HG03378 (cell line): ENCODE measurements around the gene VPS11.

ENCODE experiments used
- ATAC-seq: cut with Tn5 transposase; IDR thresholded peaks from one replicate; pipeline ENCODE4 v1.9.1; 2021; ENCODE audit warnings: mild to moderate bottlenecking, moderate library complexity; ENCODE audit not compliant: unreplicated experiment

The VPS11 gene

DNA sequence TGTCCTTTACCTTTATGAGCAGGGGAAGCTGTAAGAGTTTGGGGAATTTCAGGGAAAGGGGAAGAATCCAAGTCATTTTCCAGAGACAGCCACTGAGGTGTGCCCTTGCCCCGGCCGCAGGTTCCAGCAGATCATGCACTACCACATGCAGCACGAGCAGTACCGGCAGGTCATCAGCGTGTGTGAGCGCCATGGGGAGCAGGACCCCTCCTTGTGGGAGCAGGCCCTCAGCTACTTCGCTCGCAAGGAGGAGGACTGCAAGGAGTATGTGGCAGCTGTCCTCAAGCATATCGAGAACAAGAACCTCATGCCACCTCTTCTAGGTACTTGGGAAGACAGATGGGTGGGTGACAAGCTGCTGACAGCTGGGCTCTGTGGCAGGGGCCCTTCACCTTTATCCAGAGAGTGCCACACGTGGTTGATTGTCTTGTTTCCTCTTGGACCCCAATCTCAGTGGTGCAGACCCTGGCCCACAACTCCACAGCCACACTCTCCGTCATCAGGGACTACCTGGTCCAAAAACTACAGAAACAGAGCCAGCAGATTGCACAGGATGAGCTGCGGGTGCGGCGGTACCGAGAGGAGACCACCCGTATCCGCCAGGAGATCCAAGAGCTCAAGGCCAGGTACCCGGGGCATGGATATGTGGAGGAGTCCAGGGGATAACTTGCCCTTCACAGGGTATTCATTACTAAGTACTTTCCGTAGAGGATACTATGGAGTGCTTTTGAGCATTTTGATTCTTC lies 11.2 kb downstream of the VPS11 start:
- no peak for ATAC-seq

DNA sequence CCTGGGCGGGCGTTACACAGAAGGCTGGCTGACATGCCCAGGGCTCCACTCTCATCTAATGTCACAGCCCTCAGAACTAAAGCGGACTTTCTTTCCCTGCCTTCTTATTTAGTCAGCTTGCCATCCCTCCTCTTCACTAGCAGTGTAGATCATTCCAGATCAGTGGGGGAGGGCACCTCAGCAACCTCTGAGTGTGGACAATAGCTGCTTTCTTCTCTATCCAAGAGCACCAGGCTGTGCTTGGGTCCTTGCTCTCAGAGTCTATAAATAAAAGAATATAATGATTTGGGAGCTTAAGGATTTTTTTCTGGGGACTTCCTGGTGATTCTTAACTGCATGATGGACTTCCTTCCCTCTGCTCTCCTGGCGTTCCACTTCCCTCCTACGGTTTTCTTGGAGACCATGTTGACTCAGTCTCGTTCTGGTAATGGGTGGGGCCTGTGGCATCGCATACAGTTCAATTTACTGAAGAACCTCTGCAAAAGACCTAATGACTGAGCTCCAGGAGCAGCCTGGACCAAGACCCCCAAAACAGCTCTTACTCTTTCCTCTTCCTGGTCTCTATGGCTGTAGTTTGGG lies 14.2 kb downstream of the VPS11 start:
- no peak for ATAC-seq

DNA sequence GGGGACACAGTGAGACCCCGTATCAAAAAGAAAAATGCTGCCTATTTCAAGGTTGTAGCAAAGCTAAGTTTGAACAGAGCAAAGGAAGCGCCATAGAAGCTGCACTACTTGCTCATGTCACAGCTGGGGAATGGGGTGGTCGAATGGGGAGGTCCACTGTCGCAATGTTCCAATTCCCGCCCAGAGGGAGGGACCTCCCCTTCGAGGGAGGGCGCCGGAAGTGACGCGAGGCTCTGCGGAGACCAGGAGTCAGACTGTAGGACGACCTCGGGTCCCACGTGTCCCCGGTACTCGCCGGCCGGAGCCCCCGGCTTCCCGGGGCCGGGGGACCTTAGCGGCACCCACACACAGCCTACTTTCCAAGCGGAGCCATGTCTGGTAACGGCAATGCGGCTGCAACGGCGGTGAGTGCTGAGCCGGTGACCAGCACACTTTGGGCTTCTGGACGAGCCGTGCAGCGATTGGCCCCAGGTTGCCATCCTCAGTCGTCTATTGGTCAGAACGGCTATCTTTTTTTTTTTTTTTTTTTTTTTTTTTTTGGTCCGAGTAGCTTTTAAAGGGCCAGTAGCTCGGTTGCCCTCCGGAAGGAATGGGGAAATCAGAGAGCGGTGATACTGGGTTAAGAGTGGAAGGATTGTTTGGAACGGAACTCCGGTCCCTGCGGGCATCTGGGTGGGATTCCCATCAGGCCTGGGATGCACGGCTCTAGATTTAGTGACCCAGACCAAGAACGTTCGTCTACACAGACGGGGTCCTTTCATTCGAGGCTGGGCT lies 17.2 kb downstream of the VPS11 start, which contains the start of gene HMBS:
HMBS (plus strand) TSS at position 219 of the 774 bp plus-strand sequence; CDS start at position 372, 153 bp downstream.
- peak; percentile 81 for ATAC-seq

DNA sequence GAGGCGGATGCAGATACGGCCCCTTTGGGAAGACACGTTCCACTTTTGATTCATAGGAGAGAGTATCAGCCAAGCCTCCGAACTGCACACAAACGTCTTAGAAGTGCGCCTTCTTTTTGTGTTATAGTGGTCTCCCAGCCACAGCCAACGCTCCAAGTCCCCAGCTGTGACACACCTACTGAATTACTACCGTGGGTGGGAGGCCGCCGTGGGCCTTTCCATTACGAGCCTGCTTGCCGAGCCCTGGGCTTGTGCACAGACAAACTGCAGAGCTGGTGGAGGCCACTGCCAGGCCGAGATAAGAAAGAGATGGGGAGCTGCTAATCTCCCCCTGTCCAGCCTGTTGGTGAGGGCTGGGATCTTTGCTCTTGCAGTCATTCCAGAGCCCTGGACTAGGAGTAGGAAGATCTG lies 17.8 kb downstream of the VPS11 start:
- ATAC-seq: peak; percentile 21

DNA sequence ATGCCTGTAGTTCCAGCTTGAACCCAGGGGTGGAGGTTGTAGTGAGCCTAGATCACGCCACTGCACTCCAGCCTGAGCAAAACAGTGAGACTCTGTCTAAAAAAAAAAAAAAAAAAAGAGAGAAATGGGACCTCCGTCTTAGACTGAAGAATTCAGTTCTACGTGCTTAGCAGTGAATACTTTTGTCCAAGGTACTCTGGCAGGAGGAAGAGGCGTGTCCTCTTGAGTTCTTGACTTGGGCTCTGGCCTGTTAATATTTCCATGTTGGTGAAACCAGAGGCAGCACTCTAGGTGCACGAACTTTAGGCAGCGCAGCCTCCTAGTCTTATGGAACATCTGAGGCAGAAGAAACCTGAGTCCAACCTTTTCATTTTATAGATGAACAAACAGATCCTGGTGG lies 19.5 kb downstream of the VPS11 start:
- ATAC-seq: no peak

DNA sequence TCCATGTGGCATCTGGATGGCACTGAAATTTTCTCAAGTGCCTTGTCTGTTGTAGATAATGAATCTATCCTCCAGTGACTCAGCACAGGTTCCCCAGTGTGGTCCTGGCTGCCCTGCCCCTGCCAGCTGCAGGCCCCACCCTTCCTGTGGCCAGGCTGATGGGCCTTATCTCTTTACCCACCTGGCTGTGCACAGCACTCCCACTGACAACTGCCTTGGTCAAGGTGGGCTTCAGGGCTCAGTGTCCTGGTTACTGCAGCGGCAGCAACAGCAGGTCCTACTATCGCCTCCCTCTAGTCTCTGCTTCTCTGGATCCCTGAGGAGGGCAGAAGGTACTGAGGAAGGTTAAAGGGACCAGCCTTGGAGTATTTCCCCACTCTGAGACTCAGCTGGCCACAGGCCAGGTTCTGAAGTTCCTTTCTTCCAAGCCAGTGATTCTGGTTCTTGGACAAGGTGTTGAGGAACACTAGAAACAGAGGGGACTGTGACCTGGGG lies 20.2 kb downstream of the VPS11 start:
- no peak for ATAC-seq

DNA sequence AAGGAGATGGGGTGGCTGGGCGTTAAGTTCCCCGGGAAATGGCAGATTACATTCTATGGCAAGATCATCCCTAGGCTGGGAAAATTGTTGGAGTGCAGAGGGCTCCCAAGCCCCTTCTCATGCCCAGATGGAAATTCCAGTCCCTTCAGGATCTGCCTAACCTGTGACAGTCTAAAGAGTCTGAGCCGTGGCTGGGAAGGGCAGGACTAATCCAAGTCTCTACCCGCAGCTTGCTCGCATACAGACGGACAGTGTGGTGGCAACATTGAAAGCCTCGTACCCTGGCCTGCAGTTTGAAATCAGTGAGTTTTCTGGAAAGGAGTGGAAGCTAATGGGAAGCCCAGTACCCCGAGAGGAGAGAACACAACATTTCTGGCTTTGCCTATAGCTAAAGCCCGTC lies 20.8 kb downstream of the VPS11 start:
- ATAC-seq: no peak

DNA sequence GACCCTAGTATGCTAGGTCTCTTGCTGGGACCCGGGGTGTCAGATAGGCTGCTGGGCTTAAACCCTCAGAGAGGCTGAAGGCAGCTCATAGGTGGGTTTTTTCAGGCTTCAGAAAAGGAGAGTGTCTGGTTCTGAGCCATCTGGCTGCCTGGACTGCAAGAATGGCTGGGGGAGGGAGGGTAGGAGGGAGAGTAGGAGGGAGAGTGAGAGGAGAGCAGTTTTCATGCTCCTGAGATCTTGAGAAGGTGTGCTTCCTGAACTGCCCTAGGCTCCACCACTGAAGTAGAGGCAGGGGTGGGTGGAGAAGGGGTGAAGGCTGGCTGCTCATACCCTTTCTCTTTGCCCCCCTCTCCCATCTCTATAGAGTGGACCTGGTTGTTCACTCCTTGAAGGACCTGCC lies 21.7 kb downstream of the VPS11 start:
- ATAC-seq: no peak

DNA sequence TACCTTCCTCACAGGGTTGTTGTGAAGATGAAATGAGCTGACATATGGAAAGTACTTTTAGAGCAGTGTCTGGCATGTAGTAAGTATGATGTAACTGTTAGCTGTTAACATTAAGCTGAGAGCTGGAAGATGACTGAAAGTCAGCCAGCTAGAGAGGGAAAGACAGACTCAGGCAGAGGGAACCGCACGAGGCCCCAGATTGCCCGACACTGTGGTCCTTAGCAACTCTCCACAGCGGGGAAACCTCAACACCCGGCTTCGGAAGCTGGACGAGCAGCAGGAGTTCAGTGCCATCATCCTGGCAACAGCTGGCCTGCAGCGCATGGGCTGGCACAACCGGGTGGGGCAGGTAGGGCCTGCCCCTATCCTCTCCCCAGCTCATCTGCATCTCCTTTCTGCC lies 23.6 kb downstream of the VPS11 start:
- ATAC-seq: no peak

DNA sequence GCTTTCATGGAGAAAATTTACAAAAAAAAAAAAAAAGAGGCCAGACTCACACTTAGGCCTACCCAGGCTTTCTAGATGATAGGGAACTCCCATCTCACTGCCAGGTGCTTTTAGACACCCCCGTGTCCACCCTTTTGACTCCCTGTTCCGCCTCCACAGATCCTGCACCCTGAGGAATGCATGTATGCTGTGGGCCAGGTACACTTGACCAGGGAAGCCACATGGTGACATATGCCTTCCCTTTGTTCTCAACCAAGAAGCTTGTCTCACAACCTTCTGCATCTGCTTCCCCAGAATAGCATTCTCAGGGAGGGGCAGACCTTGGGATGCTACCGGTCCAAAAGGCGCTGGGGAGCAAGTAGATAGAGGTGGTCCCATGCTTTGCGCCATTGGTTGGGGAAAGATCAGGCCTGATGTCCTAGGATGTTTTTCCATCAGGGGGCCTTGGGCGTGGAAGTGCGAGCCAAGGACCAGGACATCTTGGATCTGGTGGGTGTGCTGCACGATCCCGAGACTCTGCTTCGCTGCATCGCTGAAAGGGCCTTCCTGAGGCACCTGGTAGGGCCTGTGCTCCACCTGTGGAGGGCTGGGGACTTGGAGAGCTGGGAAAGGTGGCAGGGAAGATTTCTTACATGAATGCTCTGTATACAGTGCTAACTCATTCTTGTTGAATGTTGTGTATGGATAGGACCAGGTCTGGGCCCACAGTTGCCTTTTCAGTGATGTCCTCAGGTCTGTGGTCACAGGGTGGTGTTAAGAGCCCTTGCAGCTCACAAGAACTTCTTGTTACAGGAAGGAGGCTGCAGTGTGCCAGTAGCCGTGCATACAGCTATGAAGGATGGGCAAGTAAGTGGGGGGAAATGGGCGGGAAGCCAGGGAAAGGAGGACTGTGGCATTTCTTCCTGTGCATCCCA lies 24.6 kb downstream of the VPS11 start:
- no peak for ATAC-seq

DNA sequence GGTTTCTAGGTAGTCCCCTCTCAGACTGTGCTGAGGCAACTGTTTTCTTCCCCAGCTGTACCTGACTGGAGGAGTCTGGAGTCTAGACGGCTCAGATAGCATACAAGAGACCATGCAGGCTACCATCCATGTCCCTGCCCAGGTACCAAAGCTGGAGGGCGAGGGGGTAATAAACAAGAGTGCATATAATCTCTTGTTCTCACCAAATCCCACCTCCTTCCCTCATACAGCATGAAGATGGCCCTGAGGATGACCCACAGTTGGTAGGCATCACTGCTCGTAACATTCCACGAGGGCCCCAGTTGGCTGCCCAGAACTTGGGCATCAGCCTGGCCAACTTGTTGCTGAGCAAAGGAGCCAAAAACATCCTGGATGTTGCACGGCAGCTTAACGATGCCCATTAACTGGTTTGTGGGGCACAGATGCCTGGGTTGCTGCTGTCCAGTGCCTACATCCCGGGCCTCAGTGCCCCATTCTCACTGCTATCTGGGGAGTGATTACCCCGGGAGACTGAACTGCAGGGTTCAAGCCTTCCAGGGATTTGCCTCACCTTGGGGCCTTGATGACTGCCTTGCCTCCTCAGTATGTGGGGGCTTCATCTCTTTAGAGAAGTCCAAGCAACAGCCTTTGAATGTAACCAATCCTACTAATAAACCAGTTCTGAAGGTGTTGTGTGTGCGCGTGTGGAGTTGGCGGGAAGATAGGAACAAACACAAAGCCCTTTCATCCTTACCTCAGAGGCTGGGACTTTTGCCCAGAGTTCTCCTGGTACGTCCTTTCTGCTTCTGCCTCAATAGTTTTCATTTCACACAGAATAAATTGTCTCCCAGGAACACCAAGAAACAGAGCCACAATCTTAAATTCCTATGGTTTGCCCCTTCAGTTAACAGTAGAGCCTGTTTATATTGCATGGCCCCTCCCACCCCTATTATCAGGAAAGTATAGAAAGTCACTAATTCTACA lies 25.5 kb downstream of the VPS11 start:
- no peak for ATAC-seq

DNA sequence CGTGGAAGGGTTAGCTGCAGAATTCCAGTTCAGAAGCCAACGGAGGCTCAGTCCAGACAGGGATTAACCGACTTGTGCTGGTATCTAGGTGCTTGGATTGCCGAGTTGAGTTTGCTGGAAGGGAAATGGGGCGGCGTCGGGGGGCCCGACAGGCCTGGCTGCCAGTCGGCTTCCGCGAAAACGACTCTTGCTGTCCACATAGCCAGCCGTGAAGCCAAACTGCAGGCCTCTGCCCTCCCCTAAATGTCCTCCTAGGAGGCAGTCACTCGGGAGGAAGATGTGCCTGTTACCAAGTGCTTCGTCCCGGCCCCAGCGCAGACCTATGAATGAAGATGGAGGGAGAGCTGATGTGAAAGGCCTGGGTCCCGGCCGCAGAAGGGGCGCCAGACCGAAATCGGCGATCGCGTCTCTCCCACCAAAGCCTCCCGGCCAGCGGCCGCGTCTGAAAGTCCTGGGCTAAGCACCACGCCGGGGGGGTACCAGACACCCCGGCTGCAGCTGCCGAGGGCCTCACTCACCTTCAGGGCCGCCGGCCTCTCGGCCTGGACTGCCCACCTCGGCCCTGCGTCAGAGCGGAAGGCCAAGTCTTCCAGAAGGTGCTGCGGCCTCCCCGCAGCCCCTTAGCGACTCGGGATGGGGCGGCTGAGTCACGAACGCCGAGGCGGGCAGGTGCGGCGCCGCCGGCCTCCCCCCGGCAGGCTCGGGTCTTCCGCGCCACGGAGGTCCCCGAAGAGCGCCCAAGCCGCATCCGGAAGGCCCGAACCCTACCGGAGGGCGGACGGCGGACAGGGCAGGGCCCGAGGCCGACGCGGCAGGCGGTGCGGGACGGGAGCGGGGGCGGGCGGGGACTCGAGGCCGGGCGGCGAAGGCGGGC lies 26.6 kb downstream of the VPS11 start:
- ATAC-seq: no peak

DNA sequence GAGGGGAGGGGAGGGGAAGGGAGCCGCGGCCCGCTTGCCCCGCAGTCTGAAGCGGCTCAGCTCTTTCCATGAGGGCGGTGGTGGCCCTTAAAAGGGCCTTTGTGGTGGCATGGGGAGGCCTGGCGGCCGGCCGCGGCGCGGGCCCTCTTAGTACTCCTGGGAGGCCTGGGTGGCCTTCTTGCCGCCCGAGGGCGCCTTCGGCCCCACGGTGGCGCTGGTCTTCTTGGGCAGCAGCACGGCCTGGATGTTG lies 27.1 kb downstream of the VPS11 start:
- ATAC-seq: peak; percentile 21

DNA sequence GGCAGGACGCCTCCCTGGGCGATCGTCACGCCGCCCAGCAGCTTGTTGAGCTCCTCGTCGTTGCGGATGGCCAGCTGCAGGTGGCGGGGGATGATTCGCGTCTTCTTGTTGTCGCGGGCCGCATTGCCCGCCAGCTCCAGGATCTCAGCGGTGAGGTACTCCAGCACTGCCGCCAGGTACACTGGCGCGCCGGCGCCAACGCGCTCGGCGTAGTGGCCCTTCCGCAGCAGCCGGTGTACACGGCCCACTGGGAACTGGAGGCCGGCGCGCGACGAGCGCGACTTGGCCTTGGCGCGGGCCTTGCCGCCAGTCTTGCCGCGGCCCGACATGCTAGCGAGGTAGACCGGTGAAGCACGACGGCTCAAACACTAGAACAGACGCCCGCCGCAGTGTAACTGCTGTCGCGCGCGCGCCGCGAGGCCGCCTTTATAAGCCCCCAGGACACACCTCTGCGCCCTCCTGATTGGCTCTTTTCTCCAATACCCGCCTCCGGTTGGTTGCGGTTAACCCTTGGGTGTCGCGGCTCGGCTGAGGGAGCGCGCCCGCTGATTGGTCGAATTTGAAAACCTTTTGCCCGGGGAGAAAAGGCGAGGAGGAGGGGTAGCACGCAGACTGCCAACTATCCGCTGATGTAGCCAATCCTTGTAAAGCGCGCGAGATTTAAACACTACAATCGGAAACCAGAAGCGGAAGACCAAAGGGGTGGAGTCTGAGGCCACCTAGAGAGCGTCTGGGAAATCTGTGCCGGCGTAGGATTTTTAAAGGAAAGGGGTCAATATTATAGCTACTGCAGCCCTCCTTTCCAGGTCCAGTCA lies 27.7 kb downstream of the VPS11 start:
- ATAC-seq: peak; percentile 82

DNA sequence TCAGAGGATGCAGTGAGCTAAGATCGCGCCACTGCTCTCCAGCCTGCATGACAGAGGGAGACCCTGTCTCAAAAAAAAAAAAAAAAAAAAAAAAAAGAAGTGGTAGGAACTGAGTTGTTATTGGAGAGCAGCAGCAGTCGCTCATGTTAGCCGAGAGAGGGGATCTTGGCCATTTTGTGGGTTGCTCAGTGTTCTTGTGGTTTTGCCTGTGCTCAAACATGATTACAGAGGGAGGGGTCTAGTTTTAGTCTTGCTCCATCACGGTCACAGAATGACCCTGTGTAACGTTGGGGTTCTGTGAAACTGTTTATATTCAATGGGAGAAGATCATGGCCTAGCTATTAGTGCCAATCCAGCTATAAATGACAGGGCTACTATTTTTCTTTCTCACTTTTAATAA lies 32.1 kb downstream of the VPS11 start:
- no peak for ATAC-seq

DNA sequence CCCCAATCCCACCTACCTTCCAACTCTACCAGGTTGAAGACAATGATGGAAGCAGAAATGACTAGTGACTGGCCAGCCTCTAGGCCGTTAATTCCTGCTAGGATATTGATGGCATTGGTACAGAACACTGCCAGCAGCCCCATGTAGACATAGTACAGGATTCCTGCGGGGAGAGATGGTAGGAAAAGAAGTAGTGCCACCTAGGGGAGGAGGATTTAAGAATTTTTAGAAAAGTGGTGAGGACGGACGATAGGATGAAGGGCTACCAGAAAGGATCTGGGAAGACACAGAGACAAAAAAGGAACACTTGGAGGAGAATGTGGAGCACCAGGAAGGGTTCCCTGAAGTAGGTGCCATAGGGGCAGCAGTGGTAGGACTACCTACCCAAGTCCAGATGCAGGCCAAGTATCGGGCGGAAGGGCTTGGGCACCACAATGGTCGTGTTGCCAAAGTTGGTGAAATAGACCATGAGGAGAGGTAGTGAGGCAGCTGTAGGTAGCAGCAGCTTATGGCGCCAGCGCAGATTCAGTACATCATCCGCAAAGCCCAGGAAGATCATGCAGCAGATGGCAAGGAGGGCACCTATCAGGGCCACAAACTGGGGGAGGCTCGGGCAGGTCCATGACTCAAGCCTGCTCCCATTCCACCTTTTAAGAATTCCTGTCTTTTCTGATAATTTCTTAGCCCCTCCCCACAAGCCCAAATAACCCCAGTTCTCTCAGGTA lies 32.8 kb downstream of the VPS11 start:
- ATAC-seq: no peak

DNA sequence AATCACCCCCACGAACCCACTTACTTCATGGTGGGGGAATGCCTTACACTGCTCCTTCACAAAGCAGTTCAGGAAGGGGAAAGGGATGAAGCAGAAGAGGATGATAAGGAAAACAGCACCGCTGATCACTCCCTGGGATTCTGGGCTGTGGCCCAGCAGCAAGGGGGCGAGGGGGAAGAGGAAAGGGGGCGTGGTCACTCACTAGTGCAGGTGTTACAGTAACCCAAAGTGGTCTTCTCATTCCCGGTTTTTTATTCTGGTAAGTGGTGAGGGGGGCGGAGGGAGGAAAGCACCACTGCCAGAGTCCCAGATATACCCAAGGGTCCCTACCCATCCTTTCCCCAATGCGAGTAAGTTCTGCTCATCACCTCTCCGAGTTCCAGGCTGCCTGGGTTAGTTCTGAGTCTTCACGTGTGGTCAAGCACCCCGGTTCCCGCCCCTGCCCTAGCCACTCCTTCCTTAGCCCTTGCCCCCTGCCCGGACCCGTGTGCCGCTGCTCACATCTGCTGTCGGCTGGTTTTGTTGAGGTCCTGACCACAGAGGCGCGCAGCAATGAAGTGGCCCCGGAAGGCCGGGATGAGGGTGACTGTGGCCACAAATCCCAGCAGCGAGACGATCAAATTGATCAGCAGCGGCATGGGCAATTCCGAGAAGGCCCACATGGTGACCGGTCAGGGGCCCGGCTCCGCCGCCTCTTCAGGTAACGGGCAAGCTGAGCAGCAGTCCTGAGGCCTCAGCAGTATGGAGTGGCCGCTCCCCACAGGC lies 33.6 kb downstream of the VPS11 start:
- no peak for ATAC-seq
